H9 (cell line): ENCODE measurements around the gene TFDP3. TPM values are rescaled to one million over a fixed set of nuclear protein-coding genes. Genes with fewer than 3 reads are reported as not detected.

Experiments used
- DNase-seq: peaks from one replicate; pipeline ENCODE4 v3.0.0-alpha.2; 2017
- H2AFZ ChIP-seq: one replicate; pipeline ENCODE4 v1.6.1; 2013; ENCODE audit warnings: mild to moderate bottlenecking, low read length, control low read depth, moderate library complexity
- H2AK5ac ChIP-seq: 2 replicates; pipeline ENCODE4 v1.6.1; 2013; ENCODE audit warnings: low read length, control low read depth, mixed read lengths; ENCODE audit not compliant: insufficient read length
- H2BK120ac ChIP-seq: one replicate; pipeline ENCODE4 v1.6.1; 2013; ENCODE audit warnings: low read depth, mild to moderate bottlenecking, low read length, control low read depth, inconsistent platforms; ENCODE audit not compliant: poor library complexity, severe bottlenecking
- H2BK12ac ChIP-seq: 2 replicates; pipeline ENCODE4 v1.6.1; 2013; ENCODE audit warnings: low read length, control low read depth, mixed read lengths, low read depth; ENCODE audit not compliant: insufficient read length
- H2BK15ac ChIP-seq: 2 replicates; pipeline ENCODE4 v1.6.1; 2013; ENCODE audit warnings: low read depth, low read length, control low read depth
- H2BK20ac ChIP-seq: one replicate; pipeline ENCODE4 v1.6.1; 2013; ENCODE audit warnings: low read depth, mild to moderate bottlenecking, low read length, control low read depth, inconsistent platforms; ENCODE audit not compliant: poor library complexity, severe bottlenecking
- H2BK5ac ChIP-seq: 2 replicates; pipeline ENCODE4 v1.6.1; 2013; ENCODE audit warnings: low read length, control low read depth, mixed read lengths; ENCODE audit not compliant: insufficient read length
- H3K14ac ChIP-seq: 2 replicates; pipeline ENCODE4 v1.6.1; 2013; ENCODE audit warnings: low read length, control low read depth; ENCODE audit not compliant: insufficient read depth
- H3K18ac ChIP-seq: 2 replicates; pipeline ENCODE4 v1.6.1; 2013; ENCODE audit warnings: low read depth, mild to moderate bottlenecking, mixed read lengths, low read length, control low read depth; ENCODE audit not compliant: insufficient read length
- H3K23ac ChIP-seq: 2 replicates; pipeline ENCODE4 v1.6.1; 2013; ENCODE audit warnings: low read length, control low read depth, mixed read lengths, low read depth; ENCODE audit not compliant: insufficient read length
- H3K23me2 ChIP-seq: 2 replicates; pipeline ENCODE4 v1.6.1; 2013; ENCODE audit warnings: low read depth, mild to moderate bottlenecking, mixed read lengths, low read length, control low read depth; ENCODE audit not compliant: insufficient read length, poor library complexity, severe bottlenecking
- H3K27ac ChIP-seq: 2 replicates; pipeline ENCODE4 v1.5.1; 2013; ENCODE audit warnings: low read length, control low read depth, mixed read lengths, low read depth; ENCODE audit not compliant: insufficient read length
- H3K27me3 ChIP-seq: 2 replicates; pipeline ENCODE4 v1.6.1; 2013; ENCODE audit warnings: low read length, control low read depth, inconsistent platforms; ENCODE audit not compliant: insufficient read depth
- H3K4ac ChIP-seq: 2 replicates; pipeline ENCODE4 v1.6.1; 2013; ENCODE audit warnings: low read depth, mild to moderate bottlenecking, control low read depth, inconsistent platforms, low read length, moderate library complexity
- H3K4me1 ChIP-seq: 2 replicates; pipeline ENCODE4 v1.6.1; 2013; ENCODE audit warnings: low read length, control low read depth, inconsistent platforms; ENCODE audit not compliant: insufficient read depth
- H3K4me2 ChIP-seq: 2 replicates; pipeline ENCODE4 v1.6.1; 2013; ENCODE audit warnings: low read length, control low read depth, mixed read lengths; ENCODE audit not compliant: insufficient read length, insufficient read depth
- H3K56ac ChIP-seq: 2 replicates; pipeline ENCODE4 v1.6.1; 2013; ENCODE audit warnings: low read depth, mild to moderate bottlenecking, mixed read lengths, low read length, control low read depth; ENCODE audit not compliant: insufficient read length
- H3K79me1 ChIP-seq: 2 replicates; pipeline ENCODE4 v1.6.1; 2013; ENCODE audit warnings: low read depth, mild to moderate bottlenecking, moderate library complexity, low read length, control low read depth, inconsistent platforms; ENCODE audit not compliant: insufficient read depth, poor library complexity, severe bottlenecking
- H3K79me2 ChIP-seq: 2 replicates; pipeline ENCODE4 v1.6.1; 2013; ENCODE audit warnings: low read length, control low read depth, inconsistent platforms; ENCODE audit not compliant: insufficient read depth
- H3K9ac ChIP-seq: 2 replicates; pipeline ENCODE4 v1.6.1; 2013; ENCODE audit warnings: low read length, control low read depth, mixed read lengths; ENCODE audit not compliant: insufficient read length; ENCODE audit errors: extremely low read depth
- H3K9me3 ChIP-seq: one replicate; pipeline ENCODE4 v1.6.1; 2013; ENCODE audit warnings: low read depth, low read length, inconsistent platforms; ENCODE audit not compliant: control insufficient read depth
- H3T11ph ChIP-seq: one replicate; pipeline ENCODE4 v1.6.1; 2013; ENCODE audit warnings: mild to moderate bottlenecking, low read length, control low read depth, inconsistent platforms
- H4K20me1 ChIP-seq: one replicate; pipeline ENCODE4 v1.6.1; 2013; ENCODE audit not compliant: control insufficient read depth, insufficient read length, insufficient read depth
- H4K5ac ChIP-seq: 2 replicates; pipeline ENCODE4 v1.6.1; 2013; ENCODE audit warnings: low read depth, mild to moderate bottlenecking, mixed read lengths, low read length, control low read depth; ENCODE audit not compliant: insufficient read length
- H4K8ac ChIP-seq: replicated peaks from 2 replicates; pipeline ENCODE4 v1.6.1; 2013; ENCODE audit warnings: low read length, control low read depth, mixed read lengths, low read depth; ENCODE audit not compliant: insufficient read length
- H4K91ac ChIP-seq: 2 replicates; pipeline ENCODE4 v1.6.1; 2013; ENCODE audit warnings: low read depth, mild to moderate bottlenecking, moderate library complexity, mixed read lengths, low read length, control low read depth; ENCODE audit not compliant: insufficient read length
- H3K27ac Mint-ChIP-seq, 3 experiments: 2 replicates in 2 of 3; 3 replicates in 1 of 3; pipeline ENCODE4 v1.8.0; 2020 to 2021; ENCODE audit warnings: mixed read lengths in 3 of 3, mild to moderate bottlenecking in 1 of 3, moderate library complexity in 1 of 3
- H3K27me3 Mint-ChIP-seq: 2 replicates; pipeline ENCODE4 v1.8.0; 2021; ENCODE audit warnings: low read depth, mild to moderate bottlenecking, moderate library complexity, mixed read lengths
- H3K36me3 Mint-ChIP-seq, 3 experiments: 2 replicates in 2 of 3; 3 replicates in 1 of 3; pipeline ENCODE4 v1.8.0; 2020 to 2021; ENCODE audit warnings: low read depth in 3 of 3, mixed read lengths in 3 of 3; ENCODE audit not compliant: insufficient read depth in 1 of 3
- H3K4me1 Mint-ChIP-seq, 2 experiments: 2 replicates each; pipeline ENCODE4 v1.8.0; 2020; ENCODE audit warnings: mixed read lengths in 2 of 2
- H3K4me3 Mint-ChIP-seq, 2 experiments: 2 replicates in 1 of 2; 3 replicates in 1 of 2; pipeline ENCODE4 v1.8.0; 2020 to 2021; ENCODE audit warnings: mild to moderate bottlenecking in 2 of 2, mixed read lengths in 2 of 2, moderate library complexity in 1 of 2
- H3K9me3 Mint-ChIP-seq, 2 experiments: 2 replicates in 1 of 2; 3 replicates in 1 of 2; pipeline ENCODE4 v1.8.0; 2020; ENCODE audit warnings: mild to moderate bottlenecking in 2 of 2, mixed read lengths in 2 of 2, moderate library complexity in 1 of 2
- CTCF ChIP-seq: fragments of 200-600 bp; sonication (generic); conservative IDR thresholded peaks from 3 replicates; pipeline ENCODE4 v1.8.0; 2021; ENCODE audit warnings: antibody characterized with exemption, mild to moderate bottlenecking
- WGBS: extraction: QIAGEN DNeasy Blood & Tissue Kit; methylation state at CpG from one replicate; pipeline ENCODE4 v1.1.7; 2013; ENCODE audit warnings: missing lambda C conversion rate, low lambda C conversion rate, mixed read lengths; ENCODE audit not compliant: insufficient read length; ENCODE audit errors: extremely low coverage; 5-methylcytosine and 5-hydroxymethylcytosine counted together
- total RNA-seq: library from RNA; stranded (reverse); gene quantifications from 2 replicates; pipeline ENCODE4 v1.2.1, GENCODE V29; 2021

Gene TFDP3
- total RNA-seq, 1 experiment from 2014 or later = not detected

GRCh38 chrX:133185938-133186337 is 32.2 kb downstream of the TFDP3 start:
- H3K23ac ChIP-seq = no peak overlapping the region
- Mint-ChIP-seq H3K4me3 (no peak overlapping the region), H3K4me1 (peaks cover 15 to 28% of the 10 kb centered on the region in 2 experiments), H3K9me3 (no peaks in the 10 kb centered on the region), H3K36me3 (no peaks in the 10 kb centered on the region; a peak in 1 of 7 replicates), H3K27ac (peak overlapping the region in 1 of 3 experiments; percentile 2; a peak in 1 of 7 replicates), H3K27me3 (no peaks in the 10 kb centered on the region; the same call in 1 of the 2 replicates)
- no peak overlapping the region for H4K8ac ChIP-seq
- H2AFZ ChIP-seq = no peak overlapping the region
- H3K79me2 ChIP-seq = no peaks in the 10 kb centered on the region
- no peak overlapping the region for H2BK5ac ChIP-seq
- peaks cover 5% of the 10 kb centered on the region; the same call in 1 of the 2 replicates for H3K4me1 ChIP-seq
- H4K20me1 ChIP-seq = no peaks in the 10 kb centered on the region
- H3T11ph ChIP-seq = no peak overlapping the region
- H3K9ac ChIP-seq = no peak overlapping the region
- no peak overlapping the region for H3K4ac ChIP-seq
- TF ChIP-seq CTCF = no peak
- H2AK5ac ChIP-seq = no peak overlapping the region
- H2BK20ac ChIP-seq = no peak overlapping the region
- WGBS = 100% methylated on average over 1 of the region's 2 CpGs
- H2BK15ac ChIP-seq = no peak overlapping the region
- H2BK12ac ChIP-seq = no peak overlapping the region
- H3K27ac ChIP-seq = no peak overlapping the region
- no peaks in the 10 kb centered on the region for H3K79me1 ChIP-seq
- H3K23me2 ChIP-seq = no peaks in the 10 kb centered on the region
- H3K56ac ChIP-seq = no peak overlapping the region
- H3K14ac ChIP-seq = no peak overlapping the region
- no peak overlapping the region for H4K91ac ChIP-seq
- H4K5ac ChIP-seq = no peak overlapping the region
- no peak overlapping the region for H3K18ac ChIP-seq
- H3K27me3 ChIP-seq = no peaks in the 10 kb centered on the region
- H3K9me3 ChIP-seq = no peaks in the 10 kb centered on the region
- DNase-seq = no peak
- no peak overlapping the region for H2BK120ac ChIP-seq
- H3K4me2 ChIP-seq = no peak overlapping the region
